ENCODE measurements around the gene ATP8B4.

DNA sequence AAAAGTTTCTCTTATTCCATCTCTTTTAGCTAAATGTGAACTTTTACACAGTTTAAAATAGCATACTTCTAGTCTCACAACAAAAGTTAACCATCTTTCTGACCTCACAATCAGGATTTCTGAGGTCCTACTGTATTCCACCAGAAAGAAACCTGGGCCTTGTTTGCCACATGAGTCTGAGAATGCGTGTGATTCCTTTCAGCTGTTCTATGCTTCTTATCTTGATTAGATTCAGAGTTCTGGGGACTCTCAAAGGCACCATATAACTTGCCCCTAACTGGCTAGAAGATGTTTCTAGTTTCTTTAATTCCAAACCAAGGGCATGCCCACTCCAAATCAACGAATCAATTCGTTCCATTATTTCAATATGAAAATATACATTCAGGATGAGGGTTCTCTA is 131.1 kb downstream of the ATP8B4 start:
- TF ChIP-seq, protein P1, sequence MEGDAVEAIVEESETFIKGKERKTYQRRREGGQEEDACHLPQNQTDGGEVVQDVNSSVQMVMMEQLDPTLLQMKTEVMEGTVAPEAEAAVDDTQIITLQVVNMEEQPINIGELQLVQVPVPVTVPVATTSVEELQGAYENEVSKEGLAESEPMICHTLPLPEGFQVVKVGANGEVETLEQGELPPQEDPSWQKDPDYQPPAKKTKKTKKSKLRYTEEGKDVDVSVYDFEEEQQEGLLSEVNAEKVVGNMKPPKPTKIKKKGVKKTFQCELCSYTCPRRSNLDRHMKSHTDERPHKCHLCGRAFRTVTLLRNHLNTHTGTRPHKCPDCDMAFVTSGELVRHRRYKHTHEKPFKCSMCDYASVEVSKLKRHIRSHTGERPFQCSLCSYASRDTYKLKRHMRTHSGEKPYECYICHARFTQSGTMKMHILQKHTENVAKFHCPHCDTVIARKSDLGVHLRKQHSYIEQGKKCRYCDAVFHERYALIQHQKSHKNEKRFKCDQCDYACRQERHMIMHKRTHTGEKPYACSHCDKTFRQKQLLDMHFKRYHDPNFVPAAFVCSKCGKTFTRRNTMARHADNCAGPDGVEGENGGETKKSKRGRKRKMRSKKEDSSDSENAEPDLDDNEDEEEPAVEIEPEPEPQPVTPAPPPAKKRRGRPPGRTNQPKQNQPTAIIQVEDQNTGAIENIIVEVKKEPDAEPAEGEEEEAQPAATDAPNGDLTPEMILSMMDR (IDR thresholded peaks at IDR 0.05) = no peak
- TF ChIP-seq POLR2AphosphoS5 (IDR thresholded peaks at IDR 0.05; ENCODE audit: low read depth, low read length) (no peak), SIN3A (IDR thresholded peaks at IDR 0.05; ENCODE audit: borderline replicate concordance, insufficient read depth, low read depth, low read length) (no peak), TCF7L2 (IDR thresholded peaks at IDR 0.05; ENCODE audit: low read depth, low read length) (no peak)
- TF ChIP-seq, protein P2, sequence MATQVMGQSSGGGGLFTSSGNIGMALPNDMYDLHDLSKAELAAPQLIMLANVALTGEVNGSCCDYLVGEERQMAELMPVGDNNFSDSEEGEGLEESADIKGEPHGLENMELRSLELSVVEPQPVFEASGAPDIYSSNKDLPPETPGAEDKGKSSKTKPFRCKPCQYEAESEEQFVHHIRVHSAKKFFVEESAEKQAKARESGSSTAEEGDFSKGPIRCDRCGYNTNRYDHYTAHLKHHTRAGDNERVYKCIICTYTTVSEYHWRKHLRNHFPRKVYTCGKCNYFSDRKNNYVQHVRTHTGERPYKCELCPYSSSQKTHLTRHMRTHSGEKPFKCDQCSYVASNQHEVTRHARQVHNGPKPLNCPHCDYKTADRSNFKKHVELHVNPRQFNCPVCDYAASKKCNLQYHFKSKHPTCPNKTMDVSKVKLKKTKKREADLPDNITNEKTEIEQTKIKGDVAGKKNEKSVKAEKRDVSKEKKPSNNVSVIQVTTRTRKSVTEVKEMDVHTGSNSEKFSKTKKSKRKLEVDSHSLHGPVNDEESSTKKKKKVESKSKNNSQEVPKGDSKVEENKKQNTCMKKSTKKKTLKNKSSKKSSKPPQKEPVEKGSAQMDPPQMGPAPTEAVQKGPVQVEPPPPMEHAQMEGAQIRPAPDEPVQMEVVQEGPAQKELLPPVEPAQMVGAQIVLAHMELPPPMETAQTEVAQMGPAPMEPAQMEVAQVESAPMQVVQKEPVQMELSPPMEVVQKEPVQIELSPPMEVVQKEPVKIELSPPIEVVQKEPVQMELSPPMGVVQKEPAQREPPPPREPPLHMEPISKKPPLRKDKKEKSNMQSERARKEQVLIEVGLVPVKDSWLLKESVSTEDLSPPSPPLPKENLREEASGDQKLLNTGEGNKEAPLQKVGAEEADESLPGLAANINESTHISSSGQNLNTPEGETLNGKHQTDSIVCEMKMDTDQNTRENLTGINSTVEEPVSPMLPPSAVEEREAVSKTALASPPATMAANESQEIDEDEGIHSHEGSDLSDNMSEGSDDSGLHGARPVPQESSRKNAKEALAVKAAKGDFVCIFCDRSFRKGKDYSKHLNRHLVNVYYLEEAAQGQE (IDR thresholded peaks at IDR 0.05; ENCODE audit: insufficient read depth in 1 of 2, low read depth in 2 of 2, low read length in 1 of 2) = no peak

Measured in Panc1 (cell line).